Right lobe of liver (tissue), 6 donors: ENCODE data around the gene ARHGAP27. TPM values are rescaled to one million over a fixed set of nuclear protein-coding genes. Genes with fewer than 3 reads are reported as not detected.

ENCODE experiments used
- ATAC-seq, 4 donors: fragments of 200-7000 bp; cut with Tn5 transposase; one replicate each; pipeline ENCODE4 v1.9.1; 2020; ENCODE audit warnings: mild to moderate bottlenecking in 4 of 4, moderate library complexity in 4 of 4
- DNase-seq, 3 donors: peaks; one replicate each; pipeline ENCODE4 v3.0.0-alpha.2; 2020
- H3K27ac ChIP-seq, 3 donors: fragments of 200-600 bp; one replicate each; pipeline ENCODE4 v1.8.0; 2022
- H3K27me3 ChIP-seq, 2 donors: fragments of 200-600 bp; one replicate each; pipeline ENCODE4 v1.8.0; 2022
- H3K36me3 ChIP-seq, 4 donors: fragments of 200-600 bp; sonication (generic) in 1 of 4; one replicate each; pipeline versions ENCODE4 v1.5.1 to v1.8.0; 2017 to 2022; ENCODE audit warnings: control low read depth in 1 of 4
- H3K4me1 ChIP-seq, 4 donors: fragments of 200-600 bp; sonication (generic) in 1 of 4; one replicate each; pipeline versions ENCODE4 v1.5.1 to v1.8.0; 2017 to 2022; ENCODE audit warnings: control low read depth in 1 of 4
- H3K4me3 ChIP-seq, 3 donors: fragments of 200-600 bp; one replicate each; pipeline ENCODE4 v1.8.0; 2022
- H3K9me3 ChIP-seq, 4 donors: fragments of 200-600 bp; sonication (generic) in 1 of 4; one replicate each; pipeline versions ENCODE4 v1.5.1 to v1.8.0; 2017 to 2022; ENCODE audit warnings: control low read depth in 1 of 4
- POLR2A ChIP-seq: fragments of 450-650 bp; IDR thresholded peaks from one replicate; pipeline ENCODE4 v1.6.1; 2017; ENCODE audit warnings: antibody characterized with exemption, mild to moderate bottlenecking
- WGBS: methylation state at CpG from one replicate; pipeline ENCODE4 v1.1.6; 2018; ENCODE audit warnings: low coverage, low lambda C conversion rate; ENCODE audit not compliant: insufficient coverage; ENCODE audit errors: missing lambda C conversion rate; 5-methylcytosine and 5-hydroxymethylcytosine counted together
- intact Hi-C, 2 donors: fragments of 100-400 bp; cut with DNase I; formaldehyde crosslinking; loops; one replicate each; pipeline versions ENCODE4 v1.11.2 to v1.14.1; 2022
- total RNA-seq, 6 experiments: library from RNA; depleted of rRNA in 2 of 6; stranded (reverse); fragments of >200 nt in 2 of 6; fragmentation: NEBNext Ultra II Directional in 3 of 6; extraction: Animal tissue kit (Norgen Biotek cat#: 25700) in 3 of 6; gene quantifications; one replicate each; pipeline versions ENCODE4 v1.1.0 to v1.2.4, GENCODE V29; 2016 to 2023
- TF ChIP-seq, protein P1 (sequence below), 4 donors: fragments of 200-600 bp in 3 of 4; fragments of 450-650 bp in 1 of 4; IDR thresholded peaks; one replicate each; pipeline versions ENCODE4 v1.5.1 to v1.8.0; 2016 to 2022; ENCODE audit warnings: antibody characterized with exemption in 4 of 4, mild to moderate bottlenecking in 2 of 4
- donor health status: DM: no; HTN: yes; CAD: no.
- donor health status: DM: no; HTN: no; CAD: no.
- donor health status: DM: no; HTN: no; CAD: no.
- donor health status: DM: no; HTN: yes; CAD: no.
- donor health status: DM: no; HTN: yes; CAD: no.

ARHGAP27 gene
- total RNA-seq, 6 experiments from 2014 or later = 4.9 to 9.3 (median 6.8) TPM

DNA sequence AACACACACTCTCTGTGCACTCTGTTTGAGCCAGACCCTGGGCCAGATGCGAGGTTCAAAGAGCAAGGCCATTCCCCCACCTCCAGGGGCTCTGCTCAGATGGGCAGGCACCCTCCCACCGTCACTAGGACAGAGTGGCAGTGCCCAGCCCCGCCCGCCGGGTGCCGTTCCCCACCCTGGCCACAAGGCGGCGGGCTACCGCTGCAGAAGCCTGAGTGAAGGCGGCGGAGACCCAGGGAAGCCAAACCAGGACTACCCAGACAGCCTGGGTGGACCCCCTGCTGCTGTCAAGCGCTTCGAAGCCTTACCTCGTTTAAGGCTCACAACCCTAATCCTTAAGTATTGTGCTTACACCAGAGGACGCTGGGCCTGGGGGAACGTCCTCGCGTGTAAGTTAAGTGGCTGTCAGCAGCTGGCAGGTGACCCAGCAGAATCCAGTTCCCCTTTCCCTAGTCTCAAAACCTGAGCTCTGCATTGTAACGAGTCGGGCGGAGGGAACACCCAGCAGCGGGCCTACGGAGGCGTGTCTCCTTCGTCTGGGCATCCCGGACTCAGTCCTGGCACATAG lies 4.5 kb downstream of the ARHGAP27 start:
- no peak overlapping the region for H3K4me3 ChIP-seq
- H3K9me3 ChIP-seq = no peaks in the 10 kb centered on the region
- H3K4me1 ChIP-seq = peaks cover 0 to 32% (median 5%) of the 10 kb centered on the region in 4 donors
- ATAC-seq (peak; percentile 70 to 78 (median 72)), DNase-seq (peak; percentile 75 to 83 (median 75))
- H3K36me3 ChIP-seq = no peaks in the 10 kb centered on the region
- H3K27ac ChIP-seq = no peak overlapping the region
- peaks cover 0 to 19% of the 10 kb centered on the region in 2 donors for H3K27me3 ChIP-seq
- intact Hi-C loops = no loop called here
- WGBS = 7% methylated on average over 10 of the region's 26 CpGs
- no peak for TF ChIP-seq POLR2A
- TF ChIP-seq, protein P1, sequence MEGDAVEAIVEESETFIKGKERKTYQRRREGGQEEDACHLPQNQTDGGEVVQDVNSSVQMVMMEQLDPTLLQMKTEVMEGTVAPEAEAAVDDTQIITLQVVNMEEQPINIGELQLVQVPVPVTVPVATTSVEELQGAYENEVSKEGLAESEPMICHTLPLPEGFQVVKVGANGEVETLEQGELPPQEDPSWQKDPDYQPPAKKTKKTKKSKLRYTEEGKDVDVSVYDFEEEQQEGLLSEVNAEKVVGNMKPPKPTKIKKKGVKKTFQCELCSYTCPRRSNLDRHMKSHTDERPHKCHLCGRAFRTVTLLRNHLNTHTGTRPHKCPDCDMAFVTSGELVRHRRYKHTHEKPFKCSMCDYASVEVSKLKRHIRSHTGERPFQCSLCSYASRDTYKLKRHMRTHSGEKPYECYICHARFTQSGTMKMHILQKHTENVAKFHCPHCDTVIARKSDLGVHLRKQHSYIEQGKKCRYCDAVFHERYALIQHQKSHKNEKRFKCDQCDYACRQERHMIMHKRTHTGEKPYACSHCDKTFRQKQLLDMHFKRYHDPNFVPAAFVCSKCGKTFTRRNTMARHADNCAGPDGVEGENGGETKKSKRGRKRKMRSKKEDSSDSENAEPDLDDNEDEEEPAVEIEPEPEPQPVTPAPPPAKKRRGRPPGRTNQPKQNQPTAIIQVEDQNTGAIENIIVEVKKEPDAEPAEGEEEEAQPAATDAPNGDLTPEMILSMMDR (IDR thresholded peaks at IDR 0.05) = peak; percentile 95 to 99 (median 98)

- Histone ChIP-seq H3K27ac (no peak overlapping the region), H3K27me3 (peaks cover 0 to 19% of the 10 kb centered on the region in 2 donors), H3K9me3 (no peaks in the 10 kb centered on the region), H3K36me3 (no peaks in the 10 kb centered on the region), H3K4me3 (no peak overlapping the region), H3K4me1 (peaks cover 0 to 30% (median 5%) of the 10 kb centered on the region in 4 donors)
- intact Hi-C loops = no loop called here
- WGBS = 70% methylated on average over 6 of the region's 11 CpGs
- ATAC-seq (no peak), DNase-seq (peak in 1 of 3 donors; percentile 48)
- TF ChIP-seq, protein P1 (IDR thresholded peaks at IDR 0.05) = no peak
- no peak for TF ChIP-seq POLR2A
These were observed 5.4 kb downstream of the ARHGAP27 start for GRCh38 chr17:45427181-45427835.

DNA sequence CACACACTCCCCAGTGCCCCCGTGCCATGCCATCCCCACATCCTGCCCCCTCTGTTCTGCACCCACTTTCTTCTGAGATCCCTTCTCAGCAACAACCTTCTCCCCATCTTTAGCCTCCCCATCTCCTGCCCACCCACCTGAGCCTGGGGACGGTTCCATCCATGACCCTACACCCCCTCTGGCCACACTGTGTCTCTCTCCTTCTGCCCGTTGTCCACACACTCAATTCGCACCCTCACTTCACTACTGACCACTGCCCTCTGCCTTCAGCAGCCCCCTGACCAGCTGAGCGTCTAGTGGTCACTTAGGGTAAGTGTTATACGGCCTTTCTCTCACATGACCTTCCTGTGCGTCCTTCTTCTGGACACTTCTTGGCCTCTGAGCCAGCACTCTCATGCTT lies 6.1 kb downstream of the ARHGAP27 start:
- Histone ChIP-seq H3K4me1 (peaks cover 0 to 25% (median 5%) of the 10 kb centered on the region in 4 donors), H3K9me3 (no peaks in the 10 kb centered on the region), H3K27me3 (peaks cover 0 to 17% of the 10 kb centered on the region in 2 donors), H3K36me3 (no peaks in the 10 kb centered on the region), H3K4me3 (no peak overlapping the region), H3K27ac (no peak overlapping the region)
- intact Hi-C loops = no loop called here
- ATAC-seq = no peak
- 67% methylated on average over 7 of the region's 7 CpGs for WGBS
- TF ChIP-seq POLR2A = no peak
- TF ChIP-seq, protein P1 (IDR thresholded peaks at IDR 0.05) = no peak
- peak in 1 of 3 donors; percentile 11 for DNase-seq

DNA sequence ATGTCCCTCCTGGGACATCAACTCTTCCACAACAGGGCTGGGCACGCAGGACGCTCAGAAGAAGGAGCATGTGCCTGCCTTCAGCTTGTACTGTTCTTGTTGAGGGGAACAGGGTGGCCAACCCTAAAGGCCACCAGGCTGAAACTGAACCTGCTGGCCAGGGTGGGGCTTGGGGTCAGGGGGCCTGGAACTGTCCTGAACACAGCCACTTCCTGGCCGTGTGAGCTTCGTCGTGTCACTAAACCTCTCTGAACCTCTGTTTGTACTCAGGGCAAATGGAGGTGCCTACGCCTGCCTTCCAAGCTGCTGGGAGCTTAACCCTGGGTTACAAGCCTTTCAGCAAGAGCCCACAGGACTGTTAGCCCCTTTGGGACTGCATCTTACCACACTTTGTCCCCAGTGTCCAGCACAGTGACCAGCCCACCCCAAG lies 6.7 kb downstream of the ARHGAP27 start:
- Histone ChIP-seq H3K27ac (no peak overlapping the region), H3K36me3 (no peaks in the 10 kb centered on the region), H3K4me1 (peaks cover 0 to 20% (median 3%) of the 10 kb centered on the region in 4 donors), H3K4me3 (no peak overlapping the region), H3K27me3 (peaks cover 0 to 12% of the 10 kb centered on the region in 2 donors), H3K9me3 (no peaks in the 10 kb centered on the region)
- DNase-seq (no peak), ATAC-seq (no peak)
- WGBS = 58% methylated on average over 4 of the region's 6 CpGs
- TF ChIP-seq, protein P1 (IDR thresholded peaks at IDR 0.05) = peak in 1 of 4 donors; percentile 1
- no peak for TF ChIP-seq POLR2A
- intact Hi-C loops = no loop called here
